HPDE6-E6E7 (cell line): ENCODE data around the gene POU4F2.

Source experiments
- DNase-seq: peaks from one replicate; pipeline ENCODE4 v3.0.0; 2011; ENCODE audit warnings: missing footprints; ENCODE audit errors: extremely low spot score

Gene POU4F2

GRCh38 chr4:146638786-146639505 lies at the start of gene POU4F2:
Gene POU4F2, plus strand, starts transcription at chr4:146638893. Its CDS starts 248 bp downstream, at chr4:146639141.
- DNase-seq: no peak

GRCh38 chr4:146590801-146591200 lies 47.9 kb upstream of the POU4F2 start:
- no peak for DNase-seq

GRCh38 chr4:146592019-146592418 lies 46.7 kb upstream of the POU4F2 start:
- no peak for DNase-seq

DNA sequence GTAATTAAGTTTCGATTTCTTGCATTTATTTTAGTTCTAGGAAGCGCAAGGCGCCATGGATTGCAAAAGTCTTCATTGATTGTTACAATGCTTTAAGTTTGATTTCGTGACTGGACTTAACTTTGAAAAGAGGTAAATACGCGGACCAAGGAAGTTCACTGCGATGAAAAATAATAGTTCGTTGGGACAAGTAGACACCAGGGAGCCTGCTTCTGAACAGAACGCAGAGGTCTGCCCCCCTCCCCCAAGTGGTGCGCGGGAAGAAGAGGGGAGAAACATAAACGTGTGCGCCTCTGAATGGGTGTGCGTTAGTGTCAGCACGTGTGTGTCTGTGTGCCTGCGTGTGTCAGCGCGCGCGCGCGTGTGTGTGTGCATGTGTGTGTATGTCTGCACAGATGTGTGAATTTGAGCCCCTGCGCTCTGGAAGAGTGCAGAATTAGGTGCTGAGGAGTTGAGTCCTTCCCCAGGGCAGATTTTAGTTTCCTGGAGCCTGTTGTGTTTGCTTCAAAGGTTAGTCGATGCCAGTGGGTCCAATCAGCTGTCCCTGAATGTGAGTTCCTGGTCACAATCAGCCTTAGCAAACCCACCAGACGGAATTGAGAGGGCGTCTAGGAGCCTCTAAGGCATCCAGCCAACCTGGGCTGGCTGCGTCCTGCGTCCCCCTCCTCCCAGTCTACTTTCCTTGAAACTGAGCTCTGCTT lies 5.8 kb upstream of the POU4F2 start:
- DNase-seq: no peak

DNA sequence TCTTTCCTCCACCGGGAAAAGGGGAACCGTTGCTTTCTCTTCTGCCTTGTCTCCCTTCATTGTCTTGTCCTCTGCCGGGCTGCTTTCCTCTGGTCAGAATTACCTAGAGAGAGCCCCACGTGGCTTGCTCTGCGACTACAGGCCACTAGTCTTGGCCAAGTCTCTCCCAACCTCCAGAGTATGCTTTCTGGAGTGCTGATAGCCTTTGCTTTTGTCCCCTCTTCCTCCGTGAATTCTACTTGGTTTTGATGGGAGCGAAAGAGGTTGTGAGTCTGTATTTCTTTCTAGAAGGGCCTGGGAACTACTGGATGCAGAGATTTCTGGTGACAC lies 5.3 kb upstream of the POU4F2 start:
- no peak for DNase-seq

DNA sequence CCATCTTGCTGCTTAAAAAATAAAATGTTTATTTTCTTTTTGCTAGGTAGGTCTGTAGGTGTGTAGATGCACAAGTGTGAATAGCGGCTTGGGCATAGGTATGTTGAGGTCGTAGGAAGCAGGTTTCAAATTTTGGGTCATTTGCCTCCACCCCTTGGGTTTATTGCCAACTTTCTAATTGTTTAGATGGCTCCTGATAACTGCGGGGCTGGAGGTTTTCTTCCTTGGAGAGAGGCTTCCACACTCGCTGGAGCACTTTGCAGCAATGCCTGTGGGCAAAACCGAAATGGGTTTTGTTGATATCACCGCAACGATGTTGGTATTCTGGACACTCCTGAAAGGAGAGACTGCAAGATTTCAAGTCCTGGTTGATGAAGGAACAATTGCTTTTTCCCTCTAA lies 3.9 kb upstream of the POU4F2 start:
- no peak for DNase-seq

DNA sequence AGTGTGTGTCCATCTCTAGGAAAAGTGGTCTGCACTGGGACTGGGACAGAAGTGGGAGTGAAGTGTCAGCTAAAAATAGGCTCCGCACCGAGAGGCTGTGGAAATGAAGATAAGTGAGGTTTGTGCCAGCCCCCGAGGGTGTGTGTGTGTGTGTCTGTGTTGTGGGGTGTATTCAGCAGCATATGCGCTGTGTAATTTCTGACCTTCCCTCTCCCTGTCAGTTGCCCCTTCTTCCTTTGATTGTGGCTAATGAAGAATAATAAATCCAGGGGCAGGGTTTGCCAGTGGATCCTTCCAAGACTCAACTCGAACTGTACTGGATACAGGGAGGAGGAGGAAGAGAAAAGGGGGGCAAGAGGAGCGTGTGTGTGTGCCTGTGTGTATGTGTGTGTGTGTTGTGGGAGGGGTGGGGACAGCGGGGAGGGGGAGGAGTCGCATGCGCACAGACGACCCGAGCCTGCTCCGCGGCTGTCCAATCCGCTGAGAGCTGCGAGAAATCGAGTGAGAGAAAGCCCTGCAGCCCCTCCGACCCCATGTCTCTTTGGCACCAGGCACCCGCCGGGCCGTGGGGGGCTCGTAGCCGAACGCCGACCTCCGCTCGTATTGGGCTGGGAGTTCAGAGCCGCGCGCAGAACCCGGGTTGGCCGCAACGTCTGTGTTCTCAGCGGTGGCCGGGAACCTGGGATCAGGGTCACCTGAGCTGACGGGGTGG lies 916 bp upstream of the POU4F2 start:
- no peak for DNase-seq

DNA sequence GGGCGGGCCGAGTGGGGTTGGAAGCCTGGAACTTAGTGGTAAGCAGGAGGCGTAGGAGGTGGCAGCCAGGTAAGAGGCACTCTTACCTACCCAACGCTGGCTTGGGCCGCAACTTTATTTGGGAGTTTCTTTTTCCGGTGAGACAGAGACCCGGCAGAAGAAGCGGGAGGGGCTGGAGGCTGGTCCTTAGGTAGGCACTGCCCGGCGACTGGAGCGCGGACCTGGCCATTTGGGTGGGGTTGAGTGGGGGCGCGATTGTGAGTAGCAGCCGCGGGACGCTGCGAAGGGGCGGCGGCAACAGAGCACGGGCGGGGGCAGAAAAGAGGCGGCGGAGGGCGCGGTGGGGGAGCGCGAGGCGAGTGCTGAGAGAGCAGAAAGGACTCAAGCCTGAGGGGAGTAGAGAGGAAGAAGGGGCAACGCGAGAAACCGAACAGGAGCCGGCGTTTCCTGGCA lies 334 bp upstream of the POU4F2 start:
- no peak for DNase-seq

GRCh38 chr4:146639506-146639932 lies 826 bp downstream of the POU4F2 start:
- DNase-seq: no peak

GRCh38 chr4:146640021-146640464 lies 1.4 kb downstream of the POU4F2 start:
- no peak for DNase-seq

- no peak for DNase-seq
Observed at GRCh38 chr4:146640465-146641061, 1.9 kb downstream of the POU4F2 start.

- DNase-seq: no peak
Observed at GRCh38 chr4:146641762-146642161, 3.1 kb downstream of the POU4F2 start.

GRCh38 chr4:146643812-146644401 lies 5.2 kb downstream of the POU4F2 start:
- DNase-seq: peak; percentile 16

GRCh38 chr4:146645921-146646320 lies 7.2 kb downstream of the POU4F2 start:
- DNase-seq: no peak

DNA sequence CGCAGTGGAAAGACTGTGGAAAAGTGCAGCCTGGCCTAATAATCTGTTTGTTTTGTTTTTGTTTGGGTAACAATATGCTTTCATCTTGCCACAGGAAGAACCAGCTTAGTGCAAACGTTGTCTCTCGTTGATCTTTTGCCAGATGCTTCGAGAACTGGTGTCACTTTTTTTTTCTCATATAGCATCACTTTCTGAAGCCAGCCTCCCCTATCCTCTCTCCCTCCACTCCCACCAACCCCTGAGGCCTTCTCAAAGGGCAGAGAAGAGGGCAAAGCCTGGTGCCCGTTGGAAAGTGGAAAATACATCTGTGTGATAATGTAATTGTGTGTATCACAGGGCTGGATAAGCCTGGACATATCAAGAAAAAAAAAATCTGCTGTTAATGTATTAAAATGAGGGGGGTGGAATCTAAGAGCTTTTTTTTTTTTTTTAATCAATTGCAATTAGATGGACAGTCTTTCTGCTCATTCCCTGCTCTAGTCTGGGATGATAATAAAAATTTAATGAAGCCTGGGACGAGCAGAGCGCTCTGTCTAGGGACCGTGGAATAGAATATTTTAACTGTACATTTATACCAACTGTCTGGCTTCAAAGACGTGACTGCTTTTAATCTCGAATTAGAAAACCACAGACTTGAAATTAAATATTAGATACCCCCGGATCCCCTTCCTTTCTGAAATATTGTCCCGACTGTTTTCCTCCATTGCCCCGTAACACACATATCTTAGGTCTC lies 8.1 kb downstream of the POU4F2 start:
- DNase-seq: no peak

DNA sequence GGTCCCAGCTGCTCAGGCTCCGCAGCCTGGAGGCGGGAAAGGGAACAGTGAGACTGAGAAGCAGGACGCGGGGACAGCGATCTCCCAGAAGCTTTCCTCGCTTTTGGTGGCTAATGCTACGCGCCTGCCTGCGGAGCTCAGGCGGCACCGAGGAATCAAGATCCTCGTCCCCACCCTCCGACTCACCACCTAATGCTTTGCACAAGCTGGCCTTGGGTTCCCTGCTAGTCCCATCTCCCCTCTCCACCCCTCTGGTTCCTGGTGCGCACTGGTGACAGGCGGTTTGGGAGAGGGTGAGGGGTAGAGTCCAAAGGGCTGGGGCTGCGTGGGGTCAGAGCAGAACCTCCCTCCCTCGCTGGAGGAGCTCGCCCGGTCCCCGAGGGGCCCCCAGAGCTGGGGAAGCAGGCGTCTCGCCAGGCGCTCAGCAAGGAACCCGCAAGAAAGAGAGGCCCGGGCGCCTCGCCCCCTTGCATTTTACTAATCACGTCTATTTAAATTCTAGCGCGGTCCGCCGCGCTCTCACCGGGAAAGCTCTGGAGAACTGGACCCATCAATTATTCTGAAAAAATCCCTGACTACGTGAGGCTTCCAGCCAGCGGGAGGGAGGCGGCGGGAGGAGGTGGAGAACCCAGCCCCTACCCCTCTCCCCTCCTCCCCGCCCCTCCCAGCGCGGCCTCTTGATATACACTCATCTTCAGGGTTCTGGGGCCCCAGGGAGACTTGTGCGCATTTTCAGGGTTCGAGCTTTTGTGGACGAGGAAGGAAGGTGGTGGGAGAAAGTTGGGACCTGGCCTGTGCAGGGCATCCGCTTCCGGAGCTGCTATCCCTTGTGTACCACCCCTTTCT lies 9.1 kb downstream of the POU4F2 start:
- no peak for DNase-seq

GRCh38 chr4:146648461-146648783 lies 9.7 kb downstream of the POU4F2 start:
- no peak for DNase-seq

- no peak for DNase-seq
Observed at GRCh38 chr4:146649232-146649631, 10.5 kb downstream of the POU4F2 start.

DNA sequence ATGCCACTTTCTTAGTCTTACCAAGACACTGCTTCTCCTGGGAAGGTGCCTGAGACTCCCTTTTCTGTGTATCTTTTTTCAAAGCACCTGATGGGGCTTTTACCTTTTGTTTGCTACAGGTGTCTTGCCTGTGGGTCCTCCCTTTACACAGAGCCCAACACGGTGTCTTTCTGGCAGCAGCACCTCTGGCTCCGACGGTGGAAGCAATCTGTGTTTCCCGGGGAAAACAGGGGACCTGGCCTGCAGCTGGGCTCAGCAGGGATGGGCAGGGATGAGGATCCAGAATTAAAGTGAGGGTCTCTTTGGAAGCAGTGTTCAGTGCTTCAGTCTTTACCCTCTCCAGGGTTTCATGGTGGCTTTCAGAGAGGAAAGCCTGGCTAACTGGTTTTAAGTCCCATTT lies 11.3 kb downstream of the POU4F2 start:
- DNase-seq: no peak
